HG03066 (cell line): Measurements from ENCODE around the gene SLC48A1.

Source experiments
- ATAC-seq: cut with Tn5 transposase; IDR thresholded peaks from one replicate; pipeline ENCODE4 v1.9.1; 2021; ENCODE audit warnings: low read depth; ENCODE audit not compliant: unreplicated experiment

Gene SLC48A1

GRCh38 chr12:47789141-47789540, 16.1 kb downstream of the SLC48A1 start:
- no peak for ATAC-seq

GRCh38 chr12:47789712-47790489, 16.9 kb downstream of the SLC48A1 start:
- ATAC-seq, result no peak

GRCh38 chr12:47790676-47791350, 17.8 kb downstream of the SLC48A1 start:
- ATAC-seq, result no peak

- ATAC-seq, result no peak
Measured at GRCh38 chr12:47791351-47791746, 18.3 kb downstream of the SLC48A1 start.

- ATAC-seq, result no peak
Measured at GRCh38 chr12:47791874-47792273, 18.8 kb downstream of the SLC48A1 start.

- ATAC-seq, result no peak
Measured at GRCh38 chr12:47793015-47793681, 20.1 kb downstream of the SLC48A1 start.

- ATAC-seq, result no peak
Measured at GRCh38 chr12:47794679-47795078, 21.6 kb downstream of the SLC48A1 start.

GRCh38 chr12:47795121-47795813, 22.2 kb downstream of the SLC48A1 start:
- no peak for ATAC-seq

GRCh38 chr12:47795814-47796411, 22.9 kb downstream of the SLC48A1 start:
- no peak for ATAC-seq

- ATAC-seq, result peak; percentile 66
Measured at GRCh38 chr12:47797441-47797840, 24.4 kb downstream of the SLC48A1 start.

- no peak for ATAC-seq
Measured at GRCh38 chr12:47798382-47798948, 25.4 kb downstream of the SLC48A1 start.

GRCh38 chr12:47799357-47799955, 26.4 kb downstream of the SLC48A1 start:
- ATAC-seq, result no peak

- ATAC-seq, result no peak
Measured at GRCh38 chr12:47800582-47800981, 27.5 kb downstream of the SLC48A1 start.

- ATAC-seq, result no peak
Measured at GRCh38 chr12:47801170-47801903, 28.3 kb downstream of the SLC48A1 start.

GRCh38 chr12:47801904-47802246, 28.8 kb downstream of the SLC48A1 start:
- no peak for ATAC-seq

GRCh38 chr12:47802312-47802711, 29.3 kb downstream of the SLC48A1 start:
- ATAC-seq, result no peak

GRCh38 chr12:47803191-47803875, 30.3 kb downstream of the SLC48A1 start:
- no peak for ATAC-seq

GRCh38 chr12:47804171-47804570, 31.1 kb downstream of the SLC48A1 start:
- no peak for ATAC-seq

- ATAC-seq, result no peak
Measured at GRCh38 chr12:47805417-47805816, 32.4 kb downstream of the SLC48A1 start.
